Measurements from ENCODE around the gene DAPP1. TPM values are rescaled to one million over a fixed set of nuclear protein-coding genes. Genes with fewer than 3 reads are reported as not detected.

DAPP1 gene
- polyA plus RNA-seq, 12 donors, result 1.4 to 10.2 (median 2.9) TPM; not detected in 1

DNA sequence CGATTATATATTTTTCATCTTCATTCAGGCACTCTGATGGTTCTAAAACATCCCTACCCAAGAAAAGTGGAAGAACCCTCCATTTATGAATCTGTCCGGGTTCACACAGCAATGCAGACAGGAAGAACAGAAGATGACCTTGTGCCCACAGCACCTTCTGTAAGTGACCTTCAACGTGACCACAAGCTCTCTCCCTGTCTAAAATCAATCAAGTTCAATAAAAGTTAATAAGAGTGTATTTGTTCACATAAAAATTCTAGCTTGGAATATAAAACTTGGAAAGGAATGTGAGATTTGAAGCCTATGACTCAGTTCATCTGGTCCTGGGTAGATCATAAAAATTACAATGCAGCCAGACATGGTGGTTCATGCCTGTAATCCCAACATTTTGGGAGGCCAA lies 36.6 kb downstream of the DAPP1 start:
- no peak for DNase-seq

- DNase-seq, result no peak
Observed at GRCh38 chr4:99853999-99854398, 37.4 kb downstream of the DAPP1 start.

DNA sequence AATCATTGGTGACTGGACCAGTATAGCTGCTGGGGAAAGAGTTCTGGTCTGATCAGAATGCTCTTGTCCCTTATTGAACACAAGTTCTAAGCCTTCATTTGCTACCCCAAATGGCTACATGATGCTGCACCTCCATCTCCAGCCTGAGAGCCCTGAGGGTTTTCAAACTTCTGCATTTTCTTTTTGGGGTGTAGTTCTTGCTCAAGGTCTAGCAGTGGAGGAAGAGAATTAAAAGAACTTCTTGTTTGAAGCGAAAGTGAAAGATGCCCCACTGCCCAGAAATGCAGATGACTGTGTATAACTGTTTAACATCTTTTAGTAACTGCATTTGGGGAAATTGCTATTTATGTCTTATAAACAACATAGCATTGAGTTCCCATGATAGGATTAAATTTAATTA lies 39.1 kb downstream of the DAPP1 start:
- DNase-seq, result no peak

DNA sequence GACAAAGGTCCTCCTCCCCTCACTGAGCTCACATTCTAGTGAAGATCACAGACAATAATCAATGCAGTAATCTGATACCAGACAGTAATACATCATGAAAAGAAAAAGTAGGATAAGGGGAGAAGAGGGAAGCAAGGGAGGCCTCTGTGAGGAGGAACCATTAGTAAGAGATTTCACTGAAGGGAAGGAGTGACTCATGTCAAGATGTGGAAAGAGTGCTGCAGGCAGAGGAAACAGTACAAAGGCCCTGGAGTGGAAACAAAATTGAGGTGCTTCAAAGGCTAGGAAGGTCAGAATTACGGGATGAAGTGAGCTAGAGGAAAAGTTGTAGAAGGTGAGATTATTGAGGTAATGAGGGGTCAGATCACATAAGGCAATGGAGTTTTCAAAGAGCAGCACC lies 39.5 kb downstream of the DAPP1 start:
- DNase-seq, result no peak

DNA sequence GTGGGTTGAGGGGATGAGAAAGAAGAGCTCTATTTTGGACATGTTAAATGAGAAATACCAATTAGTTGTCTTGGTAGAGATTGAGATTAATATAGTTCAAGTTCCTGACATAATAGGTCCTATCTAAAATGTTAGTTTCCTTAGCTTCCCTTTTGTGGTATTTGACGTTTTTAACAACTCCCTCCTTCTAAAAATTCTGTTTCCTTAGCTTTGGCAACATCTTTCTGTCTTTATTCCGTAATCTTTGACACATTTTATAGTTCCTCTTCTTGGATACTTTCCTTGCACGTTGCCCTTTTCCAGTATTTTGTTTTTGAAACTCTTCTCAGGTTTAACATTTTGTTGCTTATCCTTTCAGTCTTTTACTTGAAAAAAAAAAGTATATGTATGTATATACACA lies 40.7 kb downstream of the DAPP1 start:
- no peak for DNase-seq

DNA sequence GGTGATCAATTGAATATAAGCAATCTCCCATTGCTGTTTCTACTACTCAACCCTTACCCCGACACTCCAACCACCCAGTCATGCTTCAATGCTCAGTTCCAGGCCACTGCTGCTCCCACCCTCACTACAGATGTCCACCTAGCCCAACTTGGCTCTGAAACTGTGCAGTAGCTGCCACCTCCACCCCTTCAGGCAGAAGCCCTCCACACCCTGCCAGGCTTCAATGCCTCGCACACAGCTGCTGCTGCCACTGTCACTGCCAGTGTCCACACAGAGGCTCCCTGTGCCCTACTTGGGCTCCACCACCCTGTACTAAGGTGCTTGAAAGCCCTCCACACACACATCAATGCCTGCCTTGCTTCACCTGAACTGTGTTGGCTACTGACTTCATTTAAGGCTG lies 43.0 kb downstream of the DAPP1 start:
- DNase-seq, result no peak

DNA sequence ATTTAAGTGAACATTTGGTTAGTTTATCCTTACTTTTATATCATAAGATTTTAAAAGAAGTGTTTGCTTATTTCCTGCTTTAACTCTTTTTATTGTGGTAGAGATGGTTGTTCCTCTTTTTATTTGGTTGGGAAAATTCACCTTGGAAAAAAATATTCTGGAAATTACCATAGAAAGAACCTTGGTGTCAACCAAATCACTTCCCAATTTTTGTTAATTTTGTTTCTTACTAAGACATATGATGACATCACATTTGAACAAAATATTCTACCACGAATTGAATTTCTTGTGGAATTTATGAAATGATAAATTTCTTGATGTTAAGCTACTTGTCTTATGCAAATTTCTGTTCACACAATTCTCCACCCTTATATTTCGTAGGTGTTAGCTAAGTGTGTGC lies 43.9 kb downstream of the DAPP1 start:
- DNase-seq, result no peak

DNA sequence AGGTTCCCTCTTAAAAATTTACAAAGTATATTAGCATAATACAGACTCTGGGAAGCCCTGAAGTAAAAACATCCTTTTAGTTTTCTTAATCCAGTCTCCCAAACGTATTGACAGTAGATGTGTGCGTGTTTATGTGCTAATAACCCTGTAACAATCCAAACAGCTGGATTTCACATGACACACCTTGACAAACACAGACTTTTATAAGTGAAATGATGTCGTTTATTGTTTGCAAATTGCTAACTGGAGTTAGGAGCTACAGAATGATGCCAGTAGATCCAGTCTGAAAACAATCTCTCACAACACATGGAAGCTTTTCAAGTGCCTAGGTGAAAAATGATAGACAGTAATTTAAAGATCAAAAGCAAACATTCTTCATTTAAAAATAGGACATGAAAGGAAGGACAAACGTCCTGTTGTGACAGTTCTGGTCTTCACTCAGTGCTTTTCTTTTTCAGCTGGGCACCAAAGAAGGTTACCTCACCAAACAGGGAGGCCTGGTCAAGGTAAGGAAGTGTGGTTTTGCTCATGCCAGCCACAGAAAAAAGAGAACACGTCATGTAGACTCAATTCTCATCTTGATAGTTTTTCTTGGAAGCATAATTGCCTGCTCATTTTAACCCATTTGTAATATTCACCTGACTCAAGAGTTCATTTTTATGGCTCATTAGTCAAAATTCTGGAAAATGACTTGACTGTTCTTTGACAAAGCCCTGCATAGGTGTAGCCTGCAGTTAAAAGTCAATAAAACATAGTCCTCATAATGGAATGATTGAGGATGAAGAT lies 44.7 kb downstream of the DAPP1 start:
- DNase-seq, result no peak

DNA sequence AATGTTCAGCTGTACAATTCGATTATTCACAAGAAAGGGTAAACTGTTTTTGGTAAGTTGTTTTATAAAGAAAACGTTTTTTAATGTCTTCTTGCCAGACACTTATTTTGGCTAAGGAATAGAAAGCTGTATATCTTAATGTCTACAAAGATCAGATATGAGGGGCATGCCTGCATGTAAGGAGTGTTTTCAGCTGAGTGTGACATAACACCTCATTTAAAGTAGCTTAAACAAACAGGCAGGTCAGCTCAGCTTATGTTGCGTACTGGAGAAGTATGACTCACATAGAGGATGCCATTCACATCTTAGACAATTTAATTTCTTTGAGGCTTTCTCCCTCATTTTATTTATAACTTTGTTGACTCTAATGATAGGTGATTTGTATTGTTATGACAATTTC lies 47.2 kb downstream of the DAPP1 start:
- no peak for DNase-seq

DNA sequence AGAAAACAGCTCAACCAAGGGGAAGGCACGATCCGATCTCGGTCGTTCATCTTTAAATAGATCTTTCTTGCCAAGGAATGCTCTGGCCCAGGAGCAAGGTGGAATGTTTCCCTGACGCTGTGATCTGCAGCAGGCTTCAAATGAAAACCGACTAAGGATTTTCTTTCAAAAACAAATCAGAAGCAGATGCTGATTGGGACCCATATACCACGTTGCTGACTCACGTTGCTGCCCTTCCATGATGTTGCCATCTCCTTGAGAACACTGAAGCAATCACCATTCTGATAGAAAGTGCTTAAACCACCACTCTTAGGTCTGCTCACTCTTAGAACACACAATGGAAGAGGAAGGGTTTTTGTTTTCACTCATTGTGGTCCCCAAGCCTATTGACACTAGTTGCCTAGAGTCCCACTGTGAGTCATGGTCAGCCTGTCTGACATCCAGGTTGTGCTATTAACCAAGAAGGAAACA lies 51.5 kb downstream of the DAPP1 start:
- peak; percentile 9 for DNase-seq

DNA sequence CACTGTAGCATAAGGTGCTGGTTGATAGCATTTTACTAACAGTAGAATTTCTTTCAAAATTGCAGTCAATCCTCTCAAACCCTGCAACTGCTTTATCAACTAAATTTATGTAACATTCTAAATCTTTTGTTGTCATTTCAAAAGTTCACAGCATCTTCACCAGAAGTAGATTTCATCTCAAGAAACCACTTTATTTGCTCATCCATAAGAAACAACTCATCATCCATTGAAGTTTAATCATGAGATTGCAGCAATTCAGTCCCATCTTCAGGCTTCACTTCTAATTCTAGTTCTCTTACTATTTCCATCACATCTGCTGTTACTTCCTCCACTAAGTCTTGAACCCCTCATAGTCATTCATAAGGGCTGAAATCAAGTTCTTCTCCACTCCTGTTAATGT lies 55.9 kb downstream of the DAPP1 start:
- DNase-seq, result no peak

- no peak for DNase-seq
Observed at GRCh38 chr4:99875071-99875470, 58.4 kb downstream of the DAPP1 start.

DNA sequence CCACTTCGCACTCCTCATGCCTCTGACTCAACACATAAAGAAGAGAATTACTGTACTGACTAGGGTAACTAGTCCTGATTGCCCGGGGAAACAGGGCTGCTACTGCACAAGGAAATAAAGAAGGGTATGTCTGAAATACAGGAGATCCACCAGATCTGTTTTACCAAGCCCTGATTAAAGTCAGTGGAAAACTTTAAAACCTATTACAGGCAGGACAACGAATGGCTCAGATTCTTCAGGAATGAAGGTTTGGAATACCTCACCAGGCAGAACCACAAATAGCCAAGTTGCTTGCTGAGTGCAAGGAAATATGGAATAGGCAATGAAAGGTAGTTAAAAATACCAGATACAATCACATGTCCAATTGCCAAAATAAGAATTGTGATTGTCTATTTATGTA lies 60.3 kb downstream of the DAPP1 start:
- DNase-seq, result no peak

GRCh38 chr4:99878604-99879003 lies 62.0 kb downstream of the DAPP1 start:
- no peak for DNase-seq

DNA sequence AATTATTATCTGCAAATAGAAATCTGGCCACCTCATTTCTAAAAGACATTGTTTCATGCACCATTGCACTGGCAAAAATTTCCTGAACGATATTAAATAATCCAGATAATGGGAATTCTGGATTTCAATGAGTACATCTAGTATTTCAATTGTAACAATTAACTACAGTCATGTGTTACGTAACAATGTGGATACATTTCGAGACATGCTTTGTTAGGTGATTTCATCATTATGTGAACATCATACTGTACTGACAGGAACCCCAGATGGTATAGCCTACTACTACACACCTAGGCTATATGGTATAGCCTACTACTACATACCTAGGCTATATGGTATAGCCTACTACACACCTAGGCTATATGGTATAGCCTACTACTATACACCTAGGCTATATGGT lies 62.8 kb downstream of the DAPP1 start:
- DNase-seq, result no peak

DNA sequence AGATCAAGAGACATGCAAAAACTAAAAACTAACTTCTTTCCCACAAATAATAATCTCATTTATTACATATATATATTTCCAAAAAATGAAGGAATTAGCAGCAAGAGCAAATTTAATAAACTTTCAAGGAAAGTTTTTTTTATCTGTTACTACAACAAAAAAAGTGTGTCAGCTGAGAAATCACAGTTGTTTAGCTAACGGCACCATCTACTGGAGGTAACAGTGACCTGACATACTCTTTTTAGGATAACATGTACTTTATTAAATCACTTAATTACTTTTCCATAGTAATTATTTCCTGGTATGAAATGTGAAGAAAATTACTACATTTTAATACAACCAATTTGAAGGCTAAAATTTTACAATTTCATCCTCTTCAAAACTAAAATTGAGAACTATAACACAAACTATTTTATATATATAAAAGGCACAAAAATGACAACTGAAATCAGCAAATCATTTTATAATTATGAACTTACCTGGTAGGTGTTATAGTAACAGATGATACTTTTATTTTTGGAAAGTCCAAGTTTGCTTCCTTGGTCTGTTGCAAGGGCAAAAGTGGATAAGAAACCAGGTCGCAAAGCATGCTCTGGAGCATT lies 68.5 kb downstream of the DAPP1 start:
- DNase-seq, result no peak

DNA sequence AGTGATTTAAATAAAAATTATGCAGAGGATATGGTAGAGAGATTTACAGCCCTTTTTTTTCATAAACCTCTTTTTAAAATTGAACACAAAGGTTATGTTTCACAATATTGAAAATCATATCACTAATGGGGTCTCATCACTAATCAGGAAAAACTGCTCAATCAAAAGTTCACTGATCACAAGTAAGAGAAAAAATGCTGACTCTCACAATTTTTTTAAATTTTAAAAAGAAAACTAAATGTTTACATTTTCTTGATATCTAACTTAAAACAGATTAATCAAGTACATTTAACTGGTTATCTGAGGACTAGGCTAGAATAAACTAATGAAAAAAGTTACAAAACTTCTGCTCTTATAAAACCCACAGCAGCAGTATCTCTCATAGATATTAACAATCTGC lies 69.1 kb downstream of the DAPP1 start:
- DNase-seq, result no peak

DNA sequence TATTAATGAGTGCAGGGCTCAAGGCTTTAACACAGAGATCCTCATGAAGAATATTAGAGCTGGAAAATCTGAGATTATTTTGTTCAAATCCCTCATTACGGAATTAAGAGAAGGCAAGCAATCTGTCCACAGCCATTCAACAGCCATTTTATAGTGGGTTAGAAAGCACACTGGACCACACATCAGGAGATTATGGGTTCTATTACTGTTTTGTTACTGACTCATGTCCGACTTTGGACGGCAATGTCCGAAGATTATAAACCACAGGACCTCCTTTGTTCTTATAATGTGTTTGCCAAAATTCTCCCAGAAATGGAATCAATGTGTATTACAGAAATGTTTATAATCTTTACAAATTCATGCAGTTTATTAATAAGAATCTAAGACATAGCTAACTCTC lies 69.5 kb downstream of the DAPP1 start:
- DNase-seq, result no peak

DNA sequence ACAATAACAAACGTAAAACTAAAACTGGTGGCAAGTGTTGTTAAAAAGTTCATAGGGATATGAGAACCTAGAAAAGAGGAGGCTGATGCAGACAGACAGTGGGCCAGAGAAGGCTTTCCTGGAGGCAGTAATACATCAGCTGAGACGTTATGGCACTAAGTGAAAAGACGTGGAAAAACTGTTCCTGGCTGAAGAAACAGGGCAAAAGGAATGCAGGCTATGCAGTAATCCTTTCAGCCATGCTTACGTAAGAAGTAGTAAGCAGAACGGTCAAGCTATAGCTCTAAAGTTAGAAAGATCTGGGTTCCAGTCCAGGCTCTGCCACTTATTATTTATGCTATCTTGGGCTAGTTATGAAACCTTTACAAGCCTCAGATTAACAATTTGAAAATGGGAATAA lies 71.2 kb downstream of the DAPP1 start:
- no peak for DNase-seq

DNA sequence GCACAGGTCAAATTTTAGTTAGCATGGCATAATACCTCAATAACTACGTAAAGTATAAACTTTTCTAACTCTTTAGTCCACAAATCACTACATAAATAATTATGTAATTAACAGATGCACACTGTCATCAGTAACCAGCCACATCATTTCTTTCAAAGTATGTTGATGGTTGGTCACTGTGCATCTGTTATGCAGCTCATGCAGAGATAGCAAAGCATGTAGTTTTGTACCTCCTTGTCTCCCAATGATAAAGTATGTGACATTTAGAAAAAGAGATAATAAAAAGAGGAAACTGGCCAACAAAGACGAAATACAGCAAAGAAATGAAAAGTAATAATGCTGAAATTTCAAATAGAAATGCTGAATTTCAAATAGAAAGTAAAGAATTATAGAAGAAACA lies 74.7 kb downstream of the DAPP1 start:
- no peak for DNase-seq

DNA sequence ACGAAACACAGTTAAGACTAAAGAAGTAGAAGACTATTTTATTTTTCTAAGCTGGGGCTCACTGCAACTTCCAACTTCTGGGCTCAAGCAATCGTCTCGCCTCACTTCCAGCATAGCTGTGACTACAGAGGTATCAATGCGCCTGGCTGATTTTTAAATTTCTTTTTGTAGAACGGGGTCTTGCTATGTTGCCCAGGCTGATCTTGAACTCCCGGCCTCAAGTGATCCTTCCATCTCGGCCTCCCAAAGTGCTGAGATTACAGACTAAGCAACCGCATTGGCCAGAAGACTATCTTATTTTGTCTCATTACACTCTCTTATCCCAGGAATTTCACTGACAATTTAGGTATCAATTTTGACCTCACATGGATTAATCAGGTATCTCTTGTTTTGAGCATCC lies 76.4 kb downstream of the DAPP1 start:
- DNase-seq, result no peak

DNA sequence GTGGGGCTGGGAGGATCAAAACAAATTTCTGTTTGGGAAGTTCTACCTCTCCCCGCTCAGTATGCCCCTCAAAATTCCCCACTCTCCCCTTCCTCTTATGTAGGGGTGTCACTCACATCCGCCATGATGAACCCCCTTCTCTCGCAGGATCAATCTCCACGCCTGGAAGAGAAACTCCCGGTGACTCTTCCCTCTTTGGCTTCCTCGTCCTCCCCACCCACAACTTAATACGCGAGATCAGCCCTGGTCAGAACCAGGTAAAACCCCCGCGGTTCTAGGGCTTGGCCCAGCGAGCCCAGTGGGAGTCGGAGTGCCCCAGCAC lies 77.2 kb downstream of the DAPP1 start:
- DNase-seq, result no peak

DNA sequence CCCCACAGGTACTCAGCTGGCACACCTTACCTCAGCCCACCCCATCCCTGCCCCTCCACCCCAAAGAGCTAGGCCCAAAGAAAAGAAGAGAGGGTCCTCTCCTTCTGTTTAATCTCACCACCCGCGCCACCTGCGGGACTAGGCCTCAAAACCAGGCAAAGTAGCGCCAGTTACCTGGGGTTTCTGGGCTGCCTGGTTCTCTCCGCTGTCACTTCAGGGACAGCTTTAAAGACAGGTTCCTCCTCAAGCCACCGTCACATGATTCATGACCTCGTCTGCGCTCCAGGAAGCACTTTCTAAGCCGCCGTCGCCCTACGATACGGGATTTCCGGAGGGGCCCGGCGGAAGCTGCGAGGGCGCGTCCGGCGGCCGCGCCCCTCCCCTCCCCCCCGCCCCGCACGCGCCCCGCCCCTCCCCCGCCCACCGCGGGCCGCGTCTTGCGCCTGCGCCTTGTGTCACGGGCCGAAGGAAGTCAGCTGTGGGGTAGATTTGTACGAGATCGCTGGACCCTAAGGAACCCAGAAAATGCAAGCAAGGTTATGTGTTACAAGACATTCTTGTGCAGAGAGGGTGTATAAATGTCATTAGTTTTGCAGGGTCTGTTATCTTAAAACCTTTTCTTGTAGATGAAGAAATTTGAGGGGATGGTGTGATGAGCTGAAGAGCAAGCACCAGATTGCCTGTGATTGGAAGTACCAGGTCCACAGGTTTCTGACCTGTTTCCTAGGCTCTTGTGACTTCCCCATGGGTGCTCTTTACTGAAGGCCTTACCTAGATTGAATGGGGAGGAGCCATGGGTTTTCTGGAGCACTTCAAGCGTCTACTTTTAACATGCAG lies 77.8 kb downstream of the DAPP1 start, which contains the start of gene LAMTOR3:
Gene LAMTOR3, minus strand, starts transcription at position 267 of the 837 bp plus-strand sequence. CDS start 464 bp downstream, outside the sequence.
- peak; percentile 93 for DNase-seq

Data from muscle of arm (tissue), 12 donors.